ENCODE data around the gene YRDC.

The YRDC gene

DNA sequence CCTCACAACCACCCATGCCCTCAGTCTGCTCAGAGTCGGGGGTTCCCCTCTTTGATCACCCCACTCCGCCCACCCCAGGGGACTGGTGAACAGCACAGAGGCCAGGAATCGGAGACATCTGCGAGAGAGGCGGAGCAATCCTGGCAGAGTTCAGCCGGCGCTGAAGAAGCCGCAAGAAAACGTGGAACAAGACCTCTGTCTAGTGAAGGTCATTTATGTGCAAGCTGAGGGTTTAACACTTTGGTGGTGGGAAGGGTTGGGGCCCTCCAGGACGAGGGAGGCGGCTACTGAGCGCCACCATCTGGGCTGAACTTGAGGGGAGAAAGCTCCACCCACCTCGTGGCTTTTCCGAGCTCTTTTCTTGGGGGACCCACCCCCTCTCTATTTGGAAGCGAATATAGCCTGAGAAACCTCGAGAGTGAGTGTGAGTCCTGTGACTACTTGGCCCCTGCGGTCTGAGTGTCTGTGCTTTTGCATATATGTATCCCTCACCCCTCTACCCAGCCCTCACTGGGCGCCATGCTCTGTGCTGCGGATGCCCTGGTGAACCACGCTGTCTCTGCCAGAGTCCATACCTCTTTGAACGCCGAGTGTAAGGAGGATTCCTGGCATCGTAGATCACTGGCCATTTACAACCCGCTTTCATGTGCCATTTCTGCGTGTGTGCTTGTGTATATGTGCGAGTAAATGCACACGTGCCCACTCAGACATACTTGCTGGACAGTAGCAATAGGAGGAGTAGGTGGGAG lies 41.9 kb downstream of the YRDC start:
- H3K9me2 ChIP-seq (replicated peaks; ENCODE audit: low read depth, low read length) = no peaks in the 10 kb centered on the region
- H3K36me3 ChIP-seq (ENCODE audit: insufficient read depth, low read length) = no peaks in the 10 kb centered on the region
- H4K20me1 ChIP-seq (ENCODE audit: insufficient read depth, low read length, poor library complexity, severe bottlenecking) = no peaks in the 10 kb centered on the region
- H3K27me3 ChIP-seq (ENCODE audit: insufficient read depth, low read length, poor library complexity, severe bottlenecking) = no peaks in the 10 kb centered on the region
- no peaks in the 10 kb centered on the region for H3K4me1 ChIP-seq (ENCODE audit: insufficient read depth, low read length, poor library complexity, severe bottlenecking)
- no peak overlapping the region for H3K4me2 ChIP-seq (ENCODE audit: low read depth, low read length, poor library complexity, severe bottlenecking)
- no peaks in the 10 kb centered on the region for H3F3A ChIP-seq (ENCODE audit: low read depth)
- H3K4me3 ChIP-seq (ENCODE audit: low read length, poor library complexity, severe bottlenecking) = no peak overlapping the region
- no peaks in the 10 kb centered on the region for H3K79me2 ChIP-seq (ENCODE audit: insufficient read depth, low read length)
- TF ChIP-seq, protein P1, sequence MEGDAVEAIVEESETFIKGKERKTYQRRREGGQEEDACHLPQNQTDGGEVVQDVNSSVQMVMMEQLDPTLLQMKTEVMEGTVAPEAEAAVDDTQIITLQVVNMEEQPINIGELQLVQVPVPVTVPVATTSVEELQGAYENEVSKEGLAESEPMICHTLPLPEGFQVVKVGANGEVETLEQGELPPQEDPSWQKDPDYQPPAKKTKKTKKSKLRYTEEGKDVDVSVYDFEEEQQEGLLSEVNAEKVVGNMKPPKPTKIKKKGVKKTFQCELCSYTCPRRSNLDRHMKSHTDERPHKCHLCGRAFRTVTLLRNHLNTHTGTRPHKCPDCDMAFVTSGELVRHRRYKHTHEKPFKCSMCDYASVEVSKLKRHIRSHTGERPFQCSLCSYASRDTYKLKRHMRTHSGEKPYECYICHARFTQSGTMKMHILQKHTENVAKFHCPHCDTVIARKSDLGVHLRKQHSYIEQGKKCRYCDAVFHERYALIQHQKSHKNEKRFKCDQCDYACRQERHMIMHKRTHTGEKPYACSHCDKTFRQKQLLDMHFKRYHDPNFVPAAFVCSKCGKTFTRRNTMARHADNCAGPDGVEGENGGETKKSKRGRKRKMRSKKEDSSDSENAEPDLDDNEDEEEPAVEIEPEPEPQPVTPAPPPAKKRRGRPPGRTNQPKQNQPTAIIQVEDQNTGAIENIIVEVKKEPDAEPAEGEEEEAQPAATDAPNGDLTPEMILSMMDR (conservative IDR thresholded peaks at IDR 0.05; ENCODE audit: low read length) = no peak
- TF ChIP-seq EZH2phosphoT487 (IDR thresholded peaks at IDR 0.05; ENCODE audit: borderline replicate concordance) = no peak
- H2AFZ ChIP-seq (ENCODE audit: low read length) = no peak overlapping the region
- no peaks in the 10 kb centered on the region for H3K9me3 ChIP-seq (ENCODE audit: insufficient read depth, low read depth, low read length)
- no peak overlapping the region for H3K9ac ChIP-seq (ENCODE audit: low read depth, low read length, poor library complexity, severe bottlenecking)

DNA sequence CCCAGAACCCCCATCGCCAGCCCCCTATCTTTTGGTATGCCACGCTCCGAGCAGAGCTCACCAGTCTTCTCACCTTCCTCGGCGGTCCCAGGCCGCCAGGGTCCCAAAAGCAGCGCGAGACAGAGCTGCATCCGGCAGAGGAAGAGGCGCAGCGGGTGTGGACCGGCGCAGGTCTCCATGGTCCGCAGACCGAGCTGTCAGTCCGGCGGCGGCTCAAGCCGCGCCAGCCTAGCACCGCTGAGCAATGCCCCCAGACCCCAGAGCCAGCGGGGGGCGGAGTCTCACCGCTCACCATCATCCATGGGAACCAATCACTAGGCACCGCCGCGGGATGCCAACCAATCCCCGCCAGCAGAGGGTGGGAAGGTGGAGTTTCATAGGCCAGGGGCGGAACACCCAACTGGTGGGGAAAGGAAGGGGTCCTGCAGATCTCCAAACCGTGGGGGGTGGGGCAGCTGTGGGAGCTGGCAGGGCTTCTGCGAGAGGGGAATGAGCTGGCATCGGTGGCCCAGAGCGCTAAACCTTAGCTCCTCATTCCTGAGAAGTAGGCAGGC lies 43.0 kb downstream of the YRDC start, which contains the start of gene EPHA10:
Gene EPHA10, minus strand, starts transcription at position 233 of the 554 bp plus-strand sequence. Its CDS starts 54 bp downstream, at position 179.
- Histone ChIP-seq H3F3A (ENCODE audit: low read depth) (no peaks in the 10 kb centered on the region), H3K4me1 (ENCODE audit: insufficient read depth, low read length, poor library complexity, severe bottlenecking) (no peaks in the 10 kb centered on the region), H2AFZ (ENCODE audit: low read length) (no peak within 1 kb of the TSS), H3K79me2 (ENCODE audit: insufficient read depth, low read length) (no peaks in the 10 kb centered on the region), H3K27me3 (ENCODE audit: insufficient read depth, low read length, poor library complexity, severe bottlenecking) (no peaks in the 10 kb centered on the region), H3K9ac (ENCODE audit: low read depth, low read length, poor library complexity, severe bottlenecking) (no peak within 1 kb of the TSS), H3K9me3 (ENCODE audit: insufficient read depth, low read depth, low read length) (no peaks in the 10 kb centered on the region), H3K9me2 (replicated peaks; ENCODE audit: low read depth, low read length) (no peaks in the 10 kb centered on the region), H3K36me3 (ENCODE audit: insufficient read depth, low read length) (no peaks in the 10 kb centered on the region), H3K4me2 (ENCODE audit: low read depth, low read length, poor library complexity, severe bottlenecking) (no peak within 1 kb of the TSS), H4K20me1 (ENCODE audit: insufficient read depth, low read length, poor library complexity, severe bottlenecking) (no peaks in the 10 kb centered on the region), H3K4me3 (ENCODE audit: low read length, poor library complexity, severe bottlenecking) (no peak within 1 kb of the TSS)
- no peak for TF ChIP-seq EZH2phosphoT487 (IDR thresholded peaks at IDR 0.05; ENCODE audit: borderline replicate concordance)
- TF ChIP-seq, protein P1 (conservative IDR thresholded peaks at IDR 0.05; ENCODE audit: low read length) = no peak

DNA sequence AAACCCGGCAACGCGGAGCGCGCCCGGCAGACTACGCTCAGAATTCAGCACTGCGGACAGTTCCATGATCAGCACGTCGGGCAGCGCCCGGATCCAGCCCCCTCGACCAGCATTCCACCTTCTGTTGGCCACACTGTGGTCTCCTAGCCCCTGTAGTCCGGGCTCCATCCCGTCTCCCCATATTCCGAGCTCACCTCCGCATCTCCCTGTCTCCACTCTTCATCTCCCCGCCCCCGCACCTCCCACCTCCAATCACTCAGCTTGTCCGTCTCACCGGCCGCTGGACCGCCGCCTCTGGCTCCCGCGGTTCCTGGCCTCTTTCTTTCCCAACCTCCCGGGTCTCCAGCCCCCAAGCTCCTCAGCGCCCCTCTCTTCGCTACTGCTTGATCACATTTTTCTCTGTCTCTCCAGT lies 43.6 kb downstream of the YRDC start:
- H3K9me3 ChIP-seq (ENCODE audit: insufficient read depth, low read depth, low read length) = no peaks in the 10 kb centered on the region
- H3K79me2 ChIP-seq (ENCODE audit: insufficient read depth, low read length) = no peaks in the 10 kb centered on the region
- no peak overlapping the region for H2AFZ ChIP-seq (ENCODE audit: low read length)
- no peaks in the 10 kb centered on the region for H3K36me3 ChIP-seq (ENCODE audit: insufficient read depth, low read length)
- H3K4me2 ChIP-seq (ENCODE audit: low read depth, low read length, poor library complexity, severe bottlenecking) = no peak overlapping the region
- H3K4me3 ChIP-seq (ENCODE audit: low read length, poor library complexity, severe bottlenecking) = no peak overlapping the region
- no peaks in the 10 kb centered on the region for H3K9me2 ChIP-seq (replicated peaks; ENCODE audit: low read depth, low read length)
- no peaks in the 10 kb centered on the region for H4K20me1 ChIP-seq (ENCODE audit: insufficient read depth, low read length, poor library complexity, severe bottlenecking)
- no peak for TF ChIP-seq EZH2phosphoT487 (IDR thresholded peaks at IDR 0.05; ENCODE audit: borderline replicate concordance)
- TF ChIP-seq, protein P1 (conservative IDR thresholded peaks at IDR 0.05; ENCODE audit: low read length) = no peak
- no peaks in the 10 kb centered on the region for H3F3A ChIP-seq (ENCODE audit: low read depth)
- no peaks in the 10 kb centered on the region for H3K27me3 ChIP-seq (ENCODE audit: insufficient read depth, low read length, poor library complexity, severe bottlenecking)
- H3K9ac ChIP-seq (ENCODE audit: low read depth, low read length, poor library complexity, severe bottlenecking) = no peak overlapping the region
- no peaks in the 10 kb centered on the region for H3K4me1 ChIP-seq (ENCODE audit: insufficient read depth, low read length, poor library complexity, severe bottlenecking)

Measured in Loucy (cell line).